Colonic mucosa (tissue), 4 donors: ENCODE results near the gene GPR31. TPM values are rescaled to one million over a fixed set of nuclear protein-coding genes. Genes with fewer than 3 reads are reported as not detected.

Source experiments
- DNase-seq: peaks from one replicate; pipeline ENCODE4 v3.0.0-alpha.2; 2020
- H3K27ac ChIP-seq: fragments of 200-600 bp; one replicate; pipeline ENCODE4 v1.8.0; 2021
- H3K27me3 ChIP-seq: fragments of 200-600 bp; one replicate; pipeline ENCODE4 v1.8.0; 2021
- H3K36me3 ChIP-seq: fragments of 200-600 bp; one replicate; pipeline ENCODE4 v1.8.0; 2021
- H3K4me1 ChIP-seq: fragments of 200-600 bp; one replicate; pipeline ENCODE4 v1.8.0; 2021; ENCODE audit warnings: mild to moderate bottlenecking
- H3K4me3 ChIP-seq: fragments of 200-600 bp; one replicate; pipeline ENCODE4 v1.8.0; 2021
- H3K9ac ChIP-seq, 2 donors: one replicate each; pipeline ENCODE4 v1.7.0; 2013; ENCODE audit warnings: control low read depth in 2 of 2, low read depth in 2 of 2, low read length in 2 of 2
- H3K9me3 ChIP-seq: fragments of 200-600 bp; one replicate; pipeline ENCODE4 v1.8.0; 2021
- CTCF ChIP-seq: fragments of 200-600 bp; IDR thresholded peaks from one replicate; pipeline ENCODE4 v1.8.0; 2022; ENCODE audit warnings: antibody characterized with exemption, mild to moderate bottlenecking
- intact Hi-C: fragments of 100-400 bp; cut with DNase I; formaldehyde crosslinking; loops from one replicate; pipeline ENCODE4 v1.14.1; 2022
- total RNA-seq, 2 donors: library from RNA; stranded (reverse); fragmentation: NEBNext Ultra II Directional in 1 of 2; extraction: Animal tissue kit (Norgen Biotek cat#: 25700) in 1 of 2; gene quantifications; one replicate each; pipeline ENCODE4 v1.2.1, GENCODE V29; 2021
- donor health status: healthy.
- donor health status: DM: no; HTN: no; CAD: no.
- donor health status: DM: no; HTN: no; CAD: no.

Gene GPR31
- total RNA-seq, 2 donors from 2014 or later: not detected

GRCh38 chr6:167125855-167126349 is 31.9 kb downstream of the GPR31 start:
- Histone ChIP-seq H3K9me3 (no peaks in the 10 kb centered on the region), H3K4me1 (peaks cover 4% of the 10 kb centered on the region), H3K4me3 (no peak overlapping the region), H3K27ac (no peak overlapping the region), H3K9ac (no peak overlapping the region), H3K36me3 (no peaks in the 10 kb centered on the region), H3K27me3 (no peaks in the 10 kb centered on the region)
- no peak for TF ChIP-seq CTCF
- DNase-seq: no peak
- intact Hi-C loops: no loop called here

GRCh38 chr6:167125410-167125809 is 32.4 kb downstream of the GPR31 start:
- Histone ChIP-seq H3K27ac (no peak overlapping the region), H3K9ac (no peak overlapping the region), H3K27me3 (no peaks in the 10 kb centered on the region), H3K9me3 (no peaks in the 10 kb centered on the region), H3K4me1 (peaks cover 4% of the 10 kb centered on the region), H3K4me3 (no peak overlapping the region), H3K36me3 (no peaks in the 10 kb centered on the region)
- no peak for DNase-seq
- TF ChIP-seq CTCF: no peak
- intact Hi-C loops: no loop called here

GRCh38 chr6:167124753-167125152 is 33.0 kb downstream of the GPR31 start:
- intact Hi-C loops: no loop called here
- Histone ChIP-seq H3K27me3 (no peaks in the 10 kb centered on the region), H3K4me1 (peaks cover 4% of the 10 kb centered on the region), H3K9ac (no peak overlapping the region), H3K27ac (no peak overlapping the region), H3K4me3 (no peak overlapping the region), H3K36me3 (no peaks in the 10 kb centered on the region), H3K9me3 (no peaks in the 10 kb centered on the region)
- no peak for TF ChIP-seq CTCF
- DNase-seq: no peak

GRCh38 chr6:167122827-167123657 is 34.7 kb downstream of the GPR31 start, which contains the start of gene CCR6:
CCR6 (plus strand) TSS chr6:167123096; CDS start chr6:167136135, 13,039 bp downstream.
- TF ChIP-seq CTCF: no peak
- no peaks in the 10 kb centered on the region for H3K27me3 ChIP-seq
- intact Hi-C loops: no loop called here
- peak within 1 kb of the TSS; percentile 11 for H3K27ac ChIP-seq
- H3K36me3 ChIP-seq: no peaks in the 10 kb centered on the region
- H3K4me3 ChIP-seq: no peak within 1 kb of the TSS
- DNase-seq: no peak
- no peak within 1 kb of the TSS for H3K9ac ChIP-seq
- no peaks in the 10 kb centered on the region for H3K9me3 ChIP-seq
- H3K4me1 ChIP-seq: peaks cover 4% of the 10 kb centered on the region

- peak overlapping the region; percentile 11 for H3K27ac ChIP-seq
- intact Hi-C loops: no loop called here
- H3K9ac ChIP-seq: no peak overlapping the region
- peaks cover 4% of the 10 kb centered on the region for H3K4me1 ChIP-seq
- no peaks in the 10 kb centered on the region for H3K27me3 ChIP-seq
- no peaks in the 10 kb centered on the region for H3K9me3 ChIP-seq
- no peak overlapping the region for H3K4me3 ChIP-seq
- no peak for TF ChIP-seq CTCF
- DNase-seq: no peak
- H3K36me3 ChIP-seq: no peaks in the 10 kb centered on the region
These were observed 35.5 kb downstream of the GPR31 start for GRCh38 chr6:167122041-167122826.
